Measurements from ENCODE around the gene FGF8. TPM values are rescaled to one million over a fixed set of nuclear protein-coding genes. Genes with fewer than 3 reads are reported as not detected.

Gene FGF8
- total and polyA plus RNA-seq, 10 of the 15 experiments (the other 5 are each of a cell fraction or from before 2014, with no cell fraction given) = 0.08 to 0.43 (median 0.17) TPM; not detected in 7

DNA sequence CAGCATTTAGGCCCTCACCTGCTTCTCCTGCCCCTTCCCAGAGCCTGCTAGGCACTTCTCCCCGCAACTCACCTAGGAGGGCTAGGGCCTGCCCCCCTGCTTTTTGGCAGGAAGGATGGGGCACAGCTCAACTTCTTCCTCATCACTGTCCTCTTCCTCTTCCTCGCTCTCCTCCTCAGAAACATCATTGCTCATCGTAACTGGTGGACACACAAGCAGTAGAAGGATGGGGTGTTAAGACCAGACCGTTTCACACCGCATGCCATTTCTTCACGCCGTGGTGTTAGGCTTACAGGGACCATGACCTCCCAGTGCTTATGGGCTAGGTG is 5.7 kb upstream of the FGF8 start:
- 86% methylated on average over 7 of the region's 7 CpGs for WGBS (ENCODE audit: insufficient coverage, insufficient replicate concordance, low lambda C conversion rate, missing lambda C conversion rate)
- peak overlapping the region; percentile 97 for H3K4me2 ChIP-seq (ENCODE audit: control insufficient read depth, insufficient read depth)

More for the DNA sequence above, 5.7 kb upstream of the FGF8 start:
- Histone ChIP-seq H3K27me3 (replicated peaks in 1 of 2; ENCODE audit: control insufficient read depth in 2 of 2, insufficient read depth in 2 of 2, low read length in 1 of 2) (peaks cover 0 to 2% of the 10 kb centered on the region in 2 experiments; a peak in 2 of 4 replicates), H3K36me3 (ENCODE audit: control insufficient read depth in 2 of 2, insufficient read depth in 2 of 2, low read length in 1 of 2) (peaks cover 1 to 9% of the 10 kb centered on the region in 2 experiments; a peak in 3 of 4 replicates), H3K79me2 (ENCODE audit: control insufficient read depth, insufficient read depth, low read length) (peaks cover 11% of the 10 kb centered on the region), H3K9ac (ENCODE audit: control insufficient read depth, insufficient read depth, low read length) (no peak overlapping the region), H3K9me3 (replicated peaks; ENCODE audit: control insufficient read depth, insufficient read depth, low read length) (no peaks in the 10 kb centered on the region), H4K20me1 (ENCODE audit: control insufficient read depth, insufficient read depth) (no peaks in the 10 kb centered on the region), H2AFZ (ENCODE audit: control insufficient read depth, low read depth, low read length) (no peak overlapping the region), H3K4me3 (peak overlapping the region; percentile 85; the same call in 1 of the 2 replicates), H3K27ac (ENCODE audit: control insufficient read depth, insufficient read depth) (no peak overlapping the region), H3K4me1 (ENCODE audit: control insufficient read depth, insufficient read depth, low read length) (peaks cover 41% of the 10 kb centered on the region)
- ChIA-PET POLR2A (interaction anchor here (0.6 to 1.7 kb wide), 5 partner anchors 33 to 181 kb away, joined by 3 to 7 read pairs (median 3); no protein-coding TSS in a partner anchor), CTCF (interaction anchor here (0.6 to 9.8 kb wide), 59 partner anchors 9 to 568 kb away, joined by 3 to 334 read pairs (median 5); partner anchors contain the start of genes DPCD, FBXW4, OGA and POLL), SMC1A (ENCODE audit: uncharacterized antibody, unreplicated experiment) (interaction anchor here (0.6 to 7.9 kb wide), 25 partner anchors 14 to 568 kb away, joined by 3 to 139 read pairs (median 4); partner anchors contain the start of genes DPCD, OGA and POLL), RAD21 (ENCODE audit: unreplicated experiment) (interaction anchor here (0.5 to 7.9 kb wide), 27 partner anchors 30 to 568 kb away, joined by 3 to 172 read pairs (median 4); partner anchors contain the start of genes DPCD and POLL)
- BruUV-seq (replicated peaks) = no TSS peak
- FAIRE-seq = no peak
- in situ Hi-C loops (cut with MboI) (loop anchor here (5.0 kb wide), 2 partner anchors 174 to 569 kb away; no protein-coding TSS in a partner anchor), intact Hi-C loops (cut with micrococcal nuclease; ENCODE audit: unreplicated experiment) (loop anchor here (1.0 to 10.0 kb wide), 6 partner anchors 89 to 620 kb away; partner anchors contain the start of gene BTRC)
- TF ChIP-seq, protein P1, sequence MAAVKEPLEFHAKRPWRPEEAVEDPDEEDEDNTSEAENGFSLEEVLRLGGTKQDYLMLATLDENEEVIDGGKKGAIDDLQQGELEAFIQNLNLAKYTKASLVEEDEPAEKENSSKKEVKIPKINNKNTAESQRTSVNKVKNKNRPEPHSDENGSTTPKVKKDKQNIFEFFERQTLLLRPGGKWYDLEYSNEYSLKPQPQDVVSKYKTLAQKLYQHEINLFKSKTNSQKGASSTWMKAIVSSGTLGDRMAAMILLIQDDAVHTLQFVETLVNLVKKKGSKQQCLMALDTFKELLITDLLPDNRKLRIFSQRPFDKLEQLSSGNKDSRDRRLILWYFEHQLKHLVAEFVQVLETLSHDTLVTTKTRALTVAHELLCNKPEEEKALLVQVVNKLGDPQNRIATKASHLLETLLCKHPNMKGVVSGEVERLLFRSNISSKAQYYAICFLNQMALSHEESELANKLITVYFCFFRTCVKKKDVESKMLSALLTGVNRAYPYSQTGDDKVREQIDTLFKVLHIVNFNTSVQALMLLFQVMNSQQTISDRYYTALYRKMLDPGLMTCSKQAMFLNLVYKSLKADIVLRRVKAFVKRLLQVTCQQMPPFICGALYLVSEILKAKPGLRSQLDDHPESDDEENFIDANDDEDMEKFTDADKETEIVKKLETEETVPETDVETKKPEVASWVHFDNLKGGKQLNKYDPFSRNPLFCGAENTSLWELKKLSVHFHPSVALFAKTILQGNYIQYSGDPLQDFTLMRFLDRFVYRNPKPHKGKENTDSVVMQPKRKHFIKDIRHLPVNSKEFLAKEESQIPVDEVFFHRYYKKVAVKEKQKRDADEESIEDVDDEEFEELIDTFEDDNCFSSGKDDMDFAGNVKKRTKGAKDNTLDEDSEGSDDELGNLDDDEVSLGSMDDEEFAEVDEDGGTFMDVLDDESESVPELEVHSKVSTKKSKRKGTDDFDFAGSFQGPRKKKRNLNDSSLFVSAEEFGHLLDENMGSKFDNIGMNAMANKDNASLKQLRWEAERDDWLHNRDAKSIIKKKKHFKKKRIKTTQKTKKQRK (IDR thresholded peaks at IDR 0.05; ENCODE audit: low read depth, low read length) = no peak
- TF ChIP-seq ESRRA (IDR thresholded peaks at IDR 0.05; ENCODE audit: low read length) (no peak), SRF (IDR thresholded peaks at IDR 0.05; ENCODE audit: low read depth in 2 of 2, low read length in 2 of 2) (no peak), RBBP5 (conservative IDR thresholded peaks at IDR 0.05) (no peak), MTA3 (IDR thresholded peaks at IDR 0.05; ENCODE audit: borderline replicate concordance, low read length) (no peak), CHD4 (IDR thresholded peaks at IDR 0.05) (no peak), ZNF24 (IDR thresholded peaks at IDR 0.05) (no peak), HDAC6 (IDR thresholded peaks at IDR 0.05; ENCODE audit: unreplicated experiment) (no peak), SMAD5 (IDR thresholded peaks at IDR 0.05; ENCODE audit: low read depth) (no peak), RB1 (IDR thresholded peaks at IDR 0.05; ENCODE audit: borderline replicate concordance) (no peak)
- TF ChIP-seq, protein P2, sequence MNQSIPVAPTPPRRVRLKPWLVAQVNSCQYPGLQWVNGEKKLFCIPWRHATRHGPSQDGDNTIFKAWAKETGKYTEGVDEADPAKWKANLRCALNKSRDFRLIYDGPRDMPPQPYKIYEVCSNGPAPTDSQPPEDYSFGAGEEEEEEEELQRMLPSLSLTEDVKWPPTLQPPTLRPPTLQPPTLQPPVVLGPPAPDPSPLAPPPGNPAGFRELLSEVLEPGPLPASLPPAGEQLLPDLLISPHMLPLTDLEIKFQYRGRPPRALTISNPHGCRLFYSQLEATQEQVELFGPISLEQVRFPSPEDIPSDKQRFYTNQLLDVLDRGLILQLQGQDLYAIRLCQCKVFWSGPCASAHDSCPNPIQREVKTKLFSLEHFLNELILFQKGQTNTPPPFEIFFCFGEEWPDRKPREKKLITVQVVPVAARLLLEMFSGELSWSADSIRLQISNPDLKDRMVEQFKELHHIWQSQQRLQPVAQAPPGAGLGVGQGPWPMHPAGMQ (IDR thresholded peaks at IDR 0.05; ENCODE audit: borderline replicate concordance) = no peak
- no peak for ATAC-seq
- DNase-seq (ENCODE audit: low read depth, low spot score) = no peak
